ENCODE measurements around the gene SOX18. TPM values are rescaled to one million over a fixed set of nuclear protein-coding genes. Genes with fewer than 3 reads are reported as not detected.
A peak's percentile ranks its signal among the peaks of the same experiment; 100 is the strongest.

Gene SOX18
- total and polyA plus RNA-seq, 2 of the 13 experiments (the other 11 are each of a cell fraction or from before 2014, with no cell fraction given) = 1.6 to 1.9 TPM

DNA sequence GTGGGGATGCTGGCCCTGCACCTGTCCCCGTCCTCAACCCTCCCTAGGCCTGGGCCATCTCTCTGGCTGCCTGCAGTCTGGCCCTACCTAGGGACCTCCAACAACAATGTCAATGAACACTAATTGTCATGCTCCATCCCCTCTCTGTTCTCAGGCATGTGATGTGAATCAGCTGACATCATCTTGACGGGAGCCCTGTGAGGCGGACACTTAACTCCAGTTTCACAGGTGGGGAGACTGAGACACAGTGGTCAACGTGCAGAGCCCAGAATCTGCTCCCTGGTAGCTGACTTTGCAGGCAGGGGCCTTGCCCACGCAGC, 12.8 kb upstream of the SOX18 start:
- in situ Hi-C loops (cut with HindIII; ENCODE audit: extremely low pct_ligation_motif_present, low pct_unique_long_range_greater_than_20kb) = no loop called here
- TF ChIP-seq LCORL (IDR thresholded peaks at IDR 0.05) (no peak), LCORL (CRISPR knock-in tag; IDR thresholded peaks at IDR 0.05) (no peak), DPF2 (CRISPR knock-in tag; IDR thresholded peaks at IDR 0.05; ENCODE audit: borderline replicate concordance, low read depth) (0 out of 2 replicates have a peak, but pooled peaks have one; percentile 57), PLRG1 (conservative IDR thresholded peaks at IDR 0.05) (no peak), ZNF792 (CRISPR knock-in tag; IDR thresholded peaks at IDR 0.05) (no peak), ZBTB1 (CRISPR knock-in tag; IDR thresholded peaks at IDR 0.05; ENCODE audit: borderline replicate concordance) (0 out of 2 replicates have a peak, but pooled peaks have one; percentile 5), ZSCAN12 (CRISPR knock-in tag; IDR thresholded peaks at IDR 0.05) (no peak), ZNF816 (CRISPR knock-in tag; IDR thresholded peaks at IDR 0.05; ENCODE audit: borderline replicate concordance) (no peak), ZNF660 (CRISPR knock-in tag; IDR thresholded peaks at IDR 0.05; ENCODE audit: borderline replicate concordance, low read depth) (no peak), ZC3H4 (CRISPR knock-in tag; IDR thresholded peaks at IDR 0.05; ENCODE audit: borderline replicate concordance) (peak; percentile 86; the same call in 1 of the 2 replicates), ZNF703 (CRISPR knock-in tag; IDR thresholded peaks at IDR 0.05; ENCODE audit: borderline replicate concordance) (no peak)
- TF ChIP-seq, protein P1, sequence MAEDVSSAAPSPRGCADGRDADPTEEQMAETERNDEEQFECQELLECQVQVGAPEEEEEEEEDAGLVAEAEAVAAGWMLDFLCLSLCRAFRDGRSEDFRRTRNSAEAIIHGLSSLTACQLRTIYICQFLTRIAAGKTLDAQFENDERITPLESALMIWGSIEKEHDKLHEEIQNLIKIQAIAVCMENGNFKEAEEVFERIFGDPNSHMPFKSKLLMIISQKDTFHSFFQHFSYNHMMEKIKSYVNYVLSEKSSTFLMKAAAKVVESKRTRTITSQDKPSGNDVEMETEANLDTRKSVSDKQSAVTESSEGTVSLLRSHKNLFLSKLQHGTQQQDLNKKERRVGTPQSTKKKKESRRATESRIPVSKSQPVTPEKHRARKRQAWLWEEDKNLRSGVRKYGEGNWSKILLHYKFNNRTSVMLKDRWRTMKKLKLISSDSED (CRISPR knock-in tag; IDR thresholded peaks at IDR 0.05) = no peak; the same call in 1 of the 2 replicates
- TF ChIP-seq, protein P2, sequence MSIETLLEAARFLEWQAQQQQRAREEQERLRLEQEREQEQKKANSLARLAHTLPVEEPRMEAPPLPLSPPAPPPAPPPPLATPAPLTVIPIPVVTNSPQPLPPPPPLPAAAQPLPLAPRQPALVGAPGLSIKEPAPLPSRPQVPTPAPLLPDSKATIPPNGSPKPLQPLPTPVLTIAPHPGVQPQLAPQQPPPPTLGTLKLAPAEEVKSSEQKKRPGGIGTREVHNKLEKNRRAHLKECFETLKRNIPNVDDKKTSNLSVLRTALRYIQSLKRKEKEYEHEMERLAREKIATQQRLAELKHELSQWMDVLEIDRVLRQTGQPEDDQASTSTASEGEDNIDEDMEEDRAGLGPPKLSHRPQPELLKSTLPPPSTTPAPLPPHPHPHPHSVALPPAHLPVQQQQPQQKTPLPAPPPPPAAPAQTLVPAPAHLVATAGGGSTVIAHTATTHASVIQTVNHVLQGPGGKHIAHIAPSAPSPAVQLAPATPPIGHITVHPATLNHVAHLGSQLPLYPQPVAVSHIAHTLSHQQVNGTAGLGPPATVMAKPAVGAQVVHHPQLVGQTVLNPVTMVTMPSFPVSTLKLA (IDR thresholded peaks at IDR 0.05) = no peak
- TF ChIP-seq, protein P3, sequence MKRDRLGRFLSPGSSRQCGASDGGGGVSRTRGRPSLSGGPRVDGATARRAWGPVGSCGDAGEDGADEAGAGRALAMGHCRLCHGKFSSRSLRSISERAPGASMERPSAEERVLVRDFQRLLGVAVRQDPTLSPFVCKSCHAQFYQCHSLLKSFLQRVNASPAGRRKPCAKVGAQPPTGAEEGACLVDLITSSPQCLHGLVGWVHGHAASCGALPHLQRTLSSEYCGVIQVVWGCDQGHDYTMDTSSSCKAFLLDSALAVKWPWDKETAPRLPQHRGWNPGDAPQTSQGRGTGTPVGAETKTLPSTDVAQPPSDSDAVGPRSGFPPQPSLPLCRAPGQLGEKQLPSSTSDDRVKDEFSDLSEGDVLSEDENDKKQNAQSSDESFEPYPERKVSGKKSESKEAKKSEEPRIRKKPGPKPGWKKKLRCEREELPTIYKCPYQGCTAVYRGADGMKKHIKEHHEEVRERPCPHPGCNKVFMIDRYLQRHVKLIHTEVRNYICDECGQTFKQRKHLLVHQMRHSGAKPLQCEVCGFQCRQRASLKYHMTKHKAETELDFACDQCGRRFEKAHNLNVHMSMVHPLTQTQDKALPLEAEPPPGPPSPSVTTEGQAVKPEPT (CRISPR knock-in tag; IDR thresholded peaks at IDR 0.05; ENCODE audit: low read depth) = no peak
- TF ChIP-seq, protein P4, sequence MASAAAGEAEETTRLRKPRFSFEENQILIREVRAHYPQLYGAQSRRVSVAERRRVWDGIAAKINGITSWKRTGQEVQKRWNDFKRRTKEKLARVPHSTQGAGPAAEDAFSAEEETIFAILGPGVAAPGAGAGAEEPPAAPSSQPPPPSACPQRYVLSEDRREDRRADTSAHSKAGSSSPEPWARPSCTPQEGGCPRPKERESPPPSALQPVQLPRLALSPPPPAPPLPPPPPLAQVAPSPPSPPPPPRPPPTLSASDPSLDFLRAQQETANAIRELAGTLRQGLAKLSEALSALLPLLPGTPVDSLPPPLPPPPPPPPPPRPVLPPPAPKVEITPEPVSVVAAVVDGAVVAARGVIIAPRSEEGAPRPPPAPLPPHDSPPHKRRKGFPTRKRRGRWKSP (CRISPR knock-in tag; IDR thresholded peaks at IDR 0.05) = no peak
- TF ChIP-seq, protein P5, sequence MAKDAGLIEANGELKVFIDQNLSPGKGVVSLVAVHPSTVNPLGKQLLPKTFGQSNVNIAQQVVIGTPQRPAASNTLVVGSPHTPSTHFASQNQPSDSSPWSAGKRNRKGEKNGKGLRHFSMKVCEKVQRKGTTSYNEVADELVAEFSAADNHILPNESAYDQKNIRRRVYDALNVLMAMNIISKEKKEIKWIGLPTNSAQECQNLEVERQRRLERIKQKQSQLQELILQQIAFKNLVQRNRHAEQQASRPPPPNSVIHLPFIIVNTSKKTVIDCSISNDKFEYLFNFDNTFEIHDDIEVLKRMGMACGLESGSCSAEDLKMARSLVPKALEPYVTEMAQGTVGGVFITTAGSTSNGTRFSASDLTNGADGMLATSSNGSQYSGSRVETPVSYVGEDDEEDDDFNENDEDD (CRISPR knock-in tag; IDR thresholded peaks at IDR 0.05; ENCODE audit: borderline replicate concordance) = no peak
- TF ChIP-seq, protein P6, sequence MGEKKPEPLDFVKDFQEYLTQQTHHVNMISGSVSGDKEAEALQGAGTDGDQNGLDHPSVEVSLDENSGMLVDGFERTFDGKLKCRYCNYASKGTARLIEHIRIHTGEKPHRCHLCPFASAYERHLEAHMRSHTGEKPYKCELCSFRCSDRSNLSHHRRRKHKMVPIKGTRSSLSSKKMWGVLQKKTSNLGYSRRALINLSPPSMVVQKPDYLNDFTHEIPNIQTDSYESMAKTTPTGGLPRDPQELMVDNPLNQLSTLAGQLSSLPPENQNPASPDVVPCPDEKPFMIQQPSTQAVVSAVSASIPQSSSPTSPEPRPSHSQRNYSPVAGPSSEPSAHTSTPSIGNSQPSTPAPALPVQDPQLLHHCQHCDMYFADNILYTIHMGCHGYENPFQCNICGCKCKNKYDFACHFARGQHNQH (CRISPR knock-in tag; IDR thresholded peaks at IDR 0.05) = no peak

More for the DNA sequence above, 12.8 kb upstream of the SOX18 start:
- peaks cover 0 to 3% of the 10 kb centered on the region in 2 experiments; a peak in 2 of 5 replicates for H3K27me3 ChIP-seq (ENCODE audit: control insufficient read depth in 1 of 2, insufficient read depth in 2 of 2, low read length in 2 of 2)
- DNase-seq (ENCODE audit: low spot score) (no peak), ATAC-seq (no peak), FAIRE-seq (peak; percentile 8)
- peaks cover 67% of the 10 kb centered on the region for H3K4me1 ChIP-seq (ENCODE audit: insufficient read depth, low read length)
- WGBS (ENCODE audit: low lambda C conversion rate) = 31% methylated on average over 5 of the region's 5 CpGs
- BruUV-seq (replicated peaks) = TSS peak; percentile 92
- H2AFZ ChIP-seq (ENCODE audit: low read length) = no peak overlapping the region
- H3K4me3 ChIP-seq (replicated peaks in 1 of 3; ENCODE audit: insufficient read depth in 1 of 3, low read depth in 2 of 3, low read length in 3 of 3) = peak overlapping the region; percentile 82 to 98 (median 90)
- peak overlapping the region; percentile 95 for H3K4me2 ChIP-seq (ENCODE audit: low read depth, low read length)
- no peaks in the 10 kb centered on the region for H3K79me2 ChIP-seq (ENCODE audit: insufficient read depth, low read length)
- intact Hi-C loops (cut with micrococcal nuclease; ENCODE audit: unreplicated experiment) = no loop called here
- H4K20me1 ChIP-seq (ENCODE audit: insufficient read depth, low read length) = peaks cover 4% of the 10 kb centered on the region; the same call in 1 of the 2 replicates
- no peaks in the 10 kb centered on the region for H3K36me3 ChIP-seq (replicated peaks in 1 of 2; ENCODE audit: control insufficient read depth in 1 of 2, insufficient read depth in 2 of 2, low read length in 2 of 2)
- CTCF ChIA-PET (ENCODE audit: low intra/inter-chr PET ratio, low total read pairs) = interaction anchor here (1.5 kb wide), 1 partner anchor 81 kb away, joined by 4 read pairs; the partner anchor contains the start of gene PRPF6
- peak overlapping the region; percentile 66 for H3K27ac ChIP-seq (ENCODE audit: extremely low read length, insufficient read depth, low read length)
- POLR2A ChIA-PET = interaction anchor here (0.9 to 4.6 kb wide), 21 partner anchors 10 to 420 kb away, joined by 3 to 113 read pairs (median 6); partner anchors contain the start of genes C20orf204, LKAAEAR1, OPRL1 and PRPF6
- peak overlapping the region; percentile 82 for H3K9ac ChIP-seq (ENCODE audit: insufficient read depth, low read depth, low read length)
- H3K9me3 ChIP-seq (ENCODE audit: low read length) = no peaks in the 10 kb centered on the region

Data from HepG2 (cell line).